DOHH2 (cell line): ENCODE data around the gene SLC9A8.

ENCODE experiments used
- H3F3A ChIP-seq: fragments of 200-600 bp; sonication (generic), shearing (Covaris generic); 2 replicates; pipeline ENCODE4 v1.6.0; 2016; ENCODE audit warnings: antibody characterized with exemption, mild to moderate bottlenecking; ENCODE audit not compliant: control insufficient read depth, insufficient read depth
- H3K27ac ChIP-seq: fragments of 200-600 bp; sonication (generic); 2 replicates; pipeline ENCODE4 v1.5.1; 2014; ENCODE audit warnings: low read depth, mild to moderate bottlenecking, low read length, moderate library complexity
- H3K27me3 ChIP-seq: fragments of 200-600 bp; sonication (generic); 2 replicates; pipeline ENCODE4 v1.6.1; 2014; ENCODE audit warnings: mild to moderate bottlenecking, low read length, mixed read lengths; ENCODE audit not compliant: control insufficient read depth
- H3K36me3 ChIP-seq: fragments of 200-600 bp; sonication (generic); 2 replicates; pipeline ENCODE4 v1.6.1; 2014; ENCODE audit warnings: mild to moderate bottlenecking, low read length, moderate library complexity, mixed read lengths; ENCODE audit not compliant: control insufficient read depth
- H3K4me1 ChIP-seq: fragments of 200-600 bp; sonication (generic); 2 replicates; pipeline ENCODE4 v1.6.1; 2014; ENCODE audit warnings: mild to moderate bottlenecking, low read length, mixed read lengths; ENCODE audit not compliant: control insufficient read depth
- H3K4me2 ChIP-seq: fragments of 200-600 bp; sonication (generic); 2 replicates; pipeline ENCODE4 v1.6.0; 2014; ENCODE audit warnings: mild to moderate bottlenecking, low read length, moderate library complexity
- H3K4me3 ChIP-seq: fragments of 200-600 bp; sonication (generic); 2 replicates; pipeline ENCODE4 v1.5.1; 2014; ENCODE audit warnings: mild to moderate bottlenecking, low read length, mixed read lengths
- H3K79me2 ChIP-seq: fragments of 200-600 bp; sonication (generic); 2 replicates; pipeline ENCODE4 v1.6.1; 2014; ENCODE audit warnings: mild to moderate bottlenecking, low read length, mixed read lengths; ENCODE audit not compliant: control insufficient read depth
- H3K9me2 ChIP-seq: fragments of 200-600 bp; sonication (generic); replicated peaks from 2 replicates; pipeline ENCODE4 v1.6.1; 2014; ENCODE audit warnings: mild to moderate bottlenecking, low read length, mixed read lengths; ENCODE audit not compliant: control insufficient read depth
- H3K9me3 ChIP-seq: fragments of 200-600 bp; sonication (generic); 2 replicates; pipeline ENCODE4 v1.6.1; 2014; ENCODE audit warnings: antibody characterized with exemption, low read length, mixed read lengths; ENCODE audit not compliant: control insufficient read depth, insufficient read depth
- H4K20me1 ChIP-seq: fragments of 200-600 bp; sonication (generic); 2 replicates; pipeline ENCODE4 v1.6.0; 2014; ENCODE audit warnings: low read depth, mild to moderate bottlenecking, antibody characterized with exemption, low read length, moderate library complexity; ENCODE audit not compliant: control insufficient read depth, insufficient read depth
- CTCF ChIP-seq: fragments of 200-600 bp; sonication (generic); IDR thresholded peaks from one replicate; pipeline ENCODE4 v1.5.1; 2014; ENCODE audit warnings: antibody characterized with exemption, mild to moderate bottlenecking, low read depth, low read length; ENCODE audit not compliant: poor library complexity, severe bottlenecking
- EZH2phosphoT487 ChIP-seq: fragments of 200-600 bp; sonication (generic); IDR thresholded peaks from 2 replicates; pipeline ENCODE4 v1.6.1; 2017; ENCODE audit warnings: borderline replicate concordance, mild to moderate bottlenecking, antibody characterized with exemption, low read length, moderate library complexity, mixed read lengths

Gene SLC9A8

GRCh38 chr20:49882171-49882970 is 69.7 kb downstream of the SLC9A8 start:
- H3K4me3 ChIP-seq = no peak overlapping the region
- H3F3A ChIP-seq = no peaks in the 10 kb centered on the region
- no peaks in the 10 kb centered on the region for H3K9me3 ChIP-seq
- no peaks in the 10 kb centered on the region for H4K20me1 ChIP-seq
- no peaks in the 10 kb centered on the region for H3K27me3 ChIP-seq
- H3K9me2 ChIP-seq = no peaks in the 10 kb centered on the region
- no peak overlapping the region for H3K27ac ChIP-seq
- TF ChIP-seq CTCF (no peak), EZH2phosphoT487 (no peak)
- no peak overlapping the region for H3K4me2 ChIP-seq
- no peaks in the 10 kb centered on the region for H3K4me1 ChIP-seq
- H3K36me3 ChIP-seq = peaks cover 26% of the 10 kb centered on the region; the same call in 1 of the 2 replicates
- H3K79me2 ChIP-seq = no peaks in the 10 kb centered on the region

GRCh38 chr20:49883246-49883802 is 70.7 kb downstream of the SLC9A8 start:
- Histone ChIP-seq H4K20me1 (no peaks in the 10 kb centered on the region), H3K4me2 (no peak overlapping the region), H3K36me3 (peaks cover 29% of the 10 kb centered on the region; the same call in 1 of the 2 replicates), H3K4me1 (peaks cover 2% of the 10 kb centered on the region), H3K9me2 (no peaks in the 10 kb centered on the region), H3F3A (no peaks in the 10 kb centered on the region), H3K79me2 (no peaks in the 10 kb centered on the region), H3K9me3 (no peaks in the 10 kb centered on the region), H3K4me3 (no peak overlapping the region), H3K27me3 (no peaks in the 10 kb centered on the region), H3K27ac (no peak overlapping the region)
- TF ChIP-seq EZH2phosphoT487 (no peak), CTCF (no peak)

GRCh38 chr20:49885558-49886332 is 73.1 kb downstream of the SLC9A8 start:
- peaks cover 29% of the 10 kb centered on the region; the same call in 1 of the 2 replicates for H3K36me3 ChIP-seq
- H3F3A ChIP-seq = no peaks in the 10 kb centered on the region
- no peak overlapping the region for H3K4me2 ChIP-seq

More at GRCh38 chr20:49885558-49886332, 73.1 kb downstream of the SLC9A8 start:
- TF ChIP-seq CTCF (no peak), EZH2phosphoT487 (no peak)
- Histone ChIP-seq H3K4me1 (peaks cover 8% of the 10 kb centered on the region), H3K4me3 (no peak overlapping the region), H3K9me2 (no peaks in the 10 kb centered on the region), H3K27ac (no peak overlapping the region), H3K27me3 (no peaks in the 10 kb centered on the region), H3K9me3 (no peaks in the 10 kb centered on the region), H4K20me1 (no peaks in the 10 kb centered on the region), H3K79me2 (no peaks in the 10 kb centered on the region)
